Stimulated activated memory B cell treated with anti-CD40 and anti-IgM and Interleukin-4, amounts not matched to agents 10 μg/mL and 1 μg/mL and 100 μg/mL, for 72 hours (primary cell): ENCODE data around the gene IL3.

Source experiments
- ATAC-seq: fragments of 150-1000 bp; cut with Tn5 transposase; 2 replicates; pipeline ENCODE4 v1.10.0; 2021
- H3K27ac Mint-ChIP-seq: one replicate; pipeline ENCODE4 v1.8.0; 2022; ENCODE audit warnings: mild to moderate bottlenecking, mixed read lengths
- H3K27me3 Mint-ChIP-seq: one replicate; pipeline ENCODE4 v1.8.0; 2022; ENCODE audit warnings: mixed read lengths
- H3K36me3 Mint-ChIP-seq: one replicate; pipeline ENCODE4 v1.8.0; 2022; ENCODE audit warnings: mixed read lengths
- H3K4me1 Mint-ChIP-seq: one replicate; pipeline ENCODE4 v1.8.0; 2022; ENCODE audit warnings: mixed read lengths
- H3K4me3 Mint-ChIP-seq: one replicate; pipeline ENCODE4 v1.8.0; 2022; ENCODE audit warnings: mild to moderate bottlenecking, moderate library complexity, mixed read lengths
- H3K9me3 Mint-ChIP-seq: one replicate; pipeline ENCODE4 v1.8.0; 2022; ENCODE audit warnings: mixed read lengths

IL3 gene

GRCh38 chr5:132072070-132072469, 11.6 kb downstream of the IL3 start:
- peak overlapping the region; percentile 33 for H3K27ac Mint-ChIP-seq
- no peak for ATAC-seq

GRCh38 chr5:132072528-132072927, 12.1 kb downstream of the IL3 start:
- Mint-ChIP-seq H3K27me3 (no peaks in the 10 kb centered on the region), H3K4me1 (peaks cover 64% of the 10 kb centered on the region), H3K4me3 (no peak overlapping the region), H3K9me3 (no peaks in the 10 kb centered on the region), H3K36me3 (peaks cover 18% of the 10 kb centered on the region), H3K27ac (peak overlapping the region; percentile 33)
- ATAC-seq: no peak

More at GRCh38 chr5:132072070-132072469, 11.6 kb downstream of the IL3 start:
- Mint-ChIP-seq H3K4me1 (peaks cover 68% of the 10 kb centered on the region), H3K27me3 (no peaks in the 10 kb centered on the region), H3K9me3 (no peaks in the 10 kb centered on the region), H3K4me3 (no peak overlapping the region), H3K36me3 (peaks cover 14% of the 10 kb centered on the region)

GRCh38 chr5:132073231-132074013, 13.0 kb downstream of the IL3 start, which contains the start of gene CSF2:
TSS of gene CSF2 (plus strand) at chr5:132073789. CDS start at chr5:132073824, 35 bp downstream.
- peaks cover 64% of the 10 kb centered on the region for H3K4me1 Mint-ChIP-seq
- H3K27ac Mint-ChIP-seq: peak within 1 kb of the TSS; percentile 33
- no peaks in the 10 kb centered on the region for H3K27me3 Mint-ChIP-seq
- ATAC-seq: peak; percentile 16
- peak within 1 kb of the TSS; percentile 81 for H3K4me3 Mint-ChIP-seq
- H3K36me3 Mint-ChIP-seq: peaks cover 19% of the 10 kb centered on the region
- H3K9me3 Mint-ChIP-seq: no peaks in the 10 kb centered on the region

GRCh38 chr5:132074091-132074771, 13.8 kb downstream of the IL3 start:
- Mint-ChIP-seq H3K27me3 (no peaks in the 10 kb centered on the region), H3K27ac (peak overlapping the region; percentile 33), H3K4me1 (peaks cover 58% of the 10 kb centered on the region), H3K4me3 (peak overlapping the region; percentile 81), H3K36me3 (peaks cover 19% of the 10 kb centered on the region), H3K9me3 (no peaks in the 10 kb centered on the region)
- ATAC-seq: peak; percentile 1

GRCh38 chr5:132074772-132075718, 14.6 kb downstream of the IL3 start:
- Mint-ChIP-seq H3K9me3 (no peaks in the 10 kb centered on the region), H3K27ac (peak overlapping the region; percentile 33), H3K27me3 (no peaks in the 10 kb centered on the region), H3K4me1 (peaks cover 55% of the 10 kb centered on the region), H3K4me3 (peak overlapping the region; percentile 81), H3K36me3 (peaks cover 19% of the 10 kb centered on the region)
- peak; percentile 54 for ATAC-seq

GRCh38 chr5:132075719-132076077, 15.2 kb downstream of the IL3 start:
- Mint-ChIP-seq H3K36me3 (peaks cover 19% of the 10 kb centered on the region), H3K27ac (peak overlapping the region; percentile 33), H3K27me3 (no peaks in the 10 kb centered on the region), H3K9me3 (no peaks in the 10 kb centered on the region), H3K4me3 (peak overlapping the region; percentile 81), H3K4me1 (peaks cover 52% of the 10 kb centered on the region)
- ATAC-seq: no peak

GRCh38 chr5:132076202-132076830, 15.9 kb downstream of the IL3 start:
- Mint-ChIP-seq H3K4me1 (peaks cover 46% of the 10 kb centered on the region), H3K9me3 (no peaks in the 10 kb centered on the region), H3K27me3 (no peaks in the 10 kb centered on the region), H3K4me3 (no peak overlapping the region), H3K27ac (peak overlapping the region; percentile 52), H3K36me3 (peaks cover 19% of the 10 kb centered on the region)
- ATAC-seq: no peak

GRCh38 chr5:132076983-132077382, 16.5 kb downstream of the IL3 start:
- Mint-ChIP-seq H3K4me3 (peak overlapping the region; percentile 14), H3K27me3 (no peaks in the 10 kb centered on the region), H3K27ac (peak overlapping the region; percentile 52), H3K36me3 (peaks cover 19% of the 10 kb centered on the region), H3K9me3 (no peaks in the 10 kb centered on the region), H3K4me1 (peaks cover 40% of the 10 kb centered on the region)
- no peak for ATAC-seq

GRCh38 chr5:132079081-132079480, 18.6 kb downstream of the IL3 start:
- Mint-ChIP-seq H3K9me3 (no peaks in the 10 kb centered on the region), H3K4me3 (no peak overlapping the region), H3K4me1 (peaks cover 28% of the 10 kb centered on the region), H3K36me3 (peaks cover 19% of the 10 kb centered on the region), H3K27ac (peak overlapping the region; percentile 52), H3K27me3 (no peaks in the 10 kb centered on the region)
- ATAC-seq: no peak

GRCh38 chr5:132079619-132080018, 19.2 kb downstream of the IL3 start:
- no peak for ATAC-seq
- no peak overlapping the region for H3K4me3 Mint-ChIP-seq
- H3K27me3 Mint-ChIP-seq: no peaks in the 10 kb centered on the region
- H3K9me3 Mint-ChIP-seq: no peaks in the 10 kb centered on the region
- H3K27ac Mint-ChIP-seq: no peak overlapping the region
- H3K36me3 Mint-ChIP-seq: peaks cover 18% of the 10 kb centered on the region
- peaks cover 23% of the 10 kb centered on the region for H3K4me1 Mint-ChIP-seq

- H3K27me3 Mint-ChIP-seq: no peaks in the 10 kb centered on the region
- H3K9me3 Mint-ChIP-seq: no peaks in the 10 kb centered on the region
- no peak for ATAC-seq
- H3K36me3 Mint-ChIP-seq: peaks cover 11% of the 10 kb centered on the region
- H3K4me1 Mint-ChIP-seq: peaks cover 14% of the 10 kb centered on the region
- no peak overlapping the region for H3K27ac Mint-ChIP-seq
- H3K4me3 Mint-ChIP-seq: no peak overlapping the region
Observed at GRCh38 chr5:132080595-132080994, 20.1 kb downstream of the IL3 start.

GRCh38 chr5:132081458-132081857, 21.0 kb downstream of the IL3 start:
- H3K27me3 Mint-ChIP-seq: no peaks in the 10 kb centered on the region
- peaks cover 14% of the 10 kb centered on the region for H3K4me1 Mint-ChIP-seq
- ATAC-seq: no peak
- H3K27ac Mint-ChIP-seq: no peak overlapping the region
- H3K9me3 Mint-ChIP-seq: no peaks in the 10 kb centered on the region
- H3K36me3 Mint-ChIP-seq: peaks cover 11% of the 10 kb centered on the region
- no peak overlapping the region for H3K4me3 Mint-ChIP-seq

GRCh38 chr5:132082329-132083023, 22.0 kb downstream of the IL3 start:
- Mint-ChIP-seq H3K9me3 (no peaks in the 10 kb centered on the region), H3K4me3 (no peak overlapping the region), H3K27me3 (no peaks in the 10 kb centered on the region), H3K4me1 (peaks cover 15% of the 10 kb centered on the region), H3K27ac (peak overlapping the region; percentile 26), H3K36me3 (peaks cover under 1% of the 10 kb centered on the region)
- no peak for ATAC-seq

GRCh38 chr5:132083071-132083678, 22.7 kb downstream of the IL3 start:
- H3K4me1 Mint-ChIP-seq: peaks cover 20% of the 10 kb centered on the region
- no peaks in the 10 kb centered on the region for H3K9me3 Mint-ChIP-seq
- no peaks in the 10 kb centered on the region for H3K36me3 Mint-ChIP-seq
- H3K4me3 Mint-ChIP-seq: no peak overlapping the region
- peak; percentile 74 for ATAC-seq
- peak overlapping the region; percentile 26 for H3K27ac Mint-ChIP-seq
- H3K27me3 Mint-ChIP-seq: no peaks in the 10 kb centered on the region
